Activated CD8-positive, alpha-beta memory T cell treated with anti-CD3 and anti-CD28 coated beads for 4 hours (primary cell): ENCODE results near the gene UST.
"Not testable (repeated sequence)": the region's sequence is repeated elsewhere in the genome, so short reads cannot be mapped to it uniquely, and the experiment has no call there.

Experiments
- DNase-seq, 2 donors: peaks; one replicate each; pipeline ENCODE4 v3.0.0-alpha.2; 2020; ENCODE audit warnings: low read depth in 2 of 2

Gene UST

DNA sequence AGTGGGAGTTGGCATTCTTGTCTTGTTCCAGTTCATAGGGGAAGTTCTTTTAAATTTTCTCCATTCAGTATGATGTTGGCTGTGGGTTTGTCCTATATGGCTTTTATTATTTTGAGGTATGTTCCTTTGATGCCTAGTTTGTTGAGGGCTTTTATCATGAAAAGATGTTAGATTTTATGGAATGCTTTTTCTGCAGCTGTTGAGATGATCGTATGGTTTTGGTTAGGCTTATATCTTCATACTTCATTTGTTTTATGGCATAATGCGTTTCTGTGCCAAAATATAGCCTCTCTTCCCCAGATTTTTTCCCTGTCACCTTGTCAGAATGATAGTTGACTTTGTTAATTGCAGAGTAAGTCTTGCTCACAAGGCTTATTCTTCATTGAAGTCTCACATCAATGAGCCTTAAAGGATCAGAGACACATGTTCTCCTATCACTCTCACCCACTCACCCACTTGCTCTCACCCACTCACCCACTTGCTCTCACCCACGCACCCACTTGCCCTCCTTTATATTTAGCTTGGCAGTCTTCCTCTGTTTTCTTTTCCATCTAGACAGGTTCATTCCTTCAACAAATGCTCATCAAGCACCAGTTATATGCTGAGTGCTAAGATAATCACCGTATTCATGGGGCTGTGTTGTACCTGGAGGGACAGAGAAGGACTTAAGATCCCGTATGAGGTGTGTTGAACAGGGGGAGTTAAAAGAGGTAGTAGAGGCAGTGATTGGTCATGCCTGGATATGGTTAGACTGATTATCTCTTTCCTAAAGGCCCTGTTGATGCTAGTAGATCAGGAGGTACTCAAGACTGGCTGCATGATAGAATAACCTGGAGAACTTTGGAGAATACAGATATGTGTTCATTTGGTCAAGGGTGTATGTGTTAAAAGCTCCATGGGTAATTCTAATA, 19.3 kb downstream of the UST start:
- no peak for DNase-seq

DNA sequence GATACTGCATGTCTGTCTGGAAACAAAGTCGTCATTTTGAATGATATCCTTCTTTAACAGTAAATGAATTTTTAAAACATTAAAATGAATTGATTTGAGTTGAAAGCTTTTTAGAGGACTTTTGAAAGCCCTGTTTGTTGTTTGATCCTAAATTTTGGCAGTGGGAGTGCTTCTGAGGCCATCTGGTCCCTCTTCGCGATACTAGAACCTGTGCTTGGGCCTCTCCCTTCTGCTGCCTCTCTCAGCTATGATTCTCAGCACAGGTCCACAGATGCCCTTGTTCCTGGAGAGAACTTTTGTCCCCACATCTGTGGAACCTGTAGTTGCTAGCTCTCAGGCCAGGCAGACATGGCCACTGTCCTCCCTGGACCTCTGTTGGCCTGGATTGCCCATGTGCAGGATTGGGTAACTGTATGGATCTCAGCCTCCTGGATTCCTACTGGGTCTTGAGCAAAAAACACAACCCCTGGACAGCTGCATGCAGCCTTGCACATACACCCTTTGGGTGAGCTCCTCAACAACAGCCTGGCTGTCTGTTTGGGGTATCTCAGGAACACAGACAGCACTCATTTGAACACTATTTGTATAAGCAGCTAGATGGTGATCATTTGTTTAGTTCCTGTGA, 21.9 kb downstream of the UST start:
- no peak for DNase-seq

DNA sequence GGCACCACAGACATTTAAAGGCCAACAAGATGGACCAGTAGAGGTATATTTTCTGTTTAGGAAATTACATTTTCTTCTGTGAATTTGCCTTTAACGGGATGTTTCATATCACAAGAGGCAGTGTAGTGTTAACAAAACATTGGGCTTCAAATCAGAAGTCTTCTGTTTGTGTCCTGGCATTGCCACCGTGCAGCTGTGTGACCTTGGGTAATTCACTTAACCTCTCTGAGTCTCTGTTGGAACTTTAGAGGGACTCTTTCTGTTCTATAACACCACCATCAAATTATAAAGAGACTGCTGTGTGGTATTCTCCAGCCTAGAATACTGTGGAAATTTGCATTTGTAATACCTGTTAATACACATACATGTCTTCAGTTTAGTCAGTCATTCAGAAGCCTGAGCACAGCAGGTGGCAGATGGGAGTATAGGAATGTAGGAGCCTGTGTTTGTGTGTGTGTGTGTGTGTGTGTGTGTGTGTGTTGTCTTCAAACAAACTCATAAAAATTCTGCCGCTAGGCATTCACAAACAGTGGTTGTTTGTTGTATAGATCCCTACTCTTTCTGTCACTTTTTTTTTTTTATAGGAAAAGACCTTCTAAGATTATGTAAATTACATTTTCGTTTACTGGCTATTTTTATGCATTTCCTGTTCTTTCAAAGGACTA, 22.6 kb downstream of the UST start:
- no peak for DNase-seq

DNA sequence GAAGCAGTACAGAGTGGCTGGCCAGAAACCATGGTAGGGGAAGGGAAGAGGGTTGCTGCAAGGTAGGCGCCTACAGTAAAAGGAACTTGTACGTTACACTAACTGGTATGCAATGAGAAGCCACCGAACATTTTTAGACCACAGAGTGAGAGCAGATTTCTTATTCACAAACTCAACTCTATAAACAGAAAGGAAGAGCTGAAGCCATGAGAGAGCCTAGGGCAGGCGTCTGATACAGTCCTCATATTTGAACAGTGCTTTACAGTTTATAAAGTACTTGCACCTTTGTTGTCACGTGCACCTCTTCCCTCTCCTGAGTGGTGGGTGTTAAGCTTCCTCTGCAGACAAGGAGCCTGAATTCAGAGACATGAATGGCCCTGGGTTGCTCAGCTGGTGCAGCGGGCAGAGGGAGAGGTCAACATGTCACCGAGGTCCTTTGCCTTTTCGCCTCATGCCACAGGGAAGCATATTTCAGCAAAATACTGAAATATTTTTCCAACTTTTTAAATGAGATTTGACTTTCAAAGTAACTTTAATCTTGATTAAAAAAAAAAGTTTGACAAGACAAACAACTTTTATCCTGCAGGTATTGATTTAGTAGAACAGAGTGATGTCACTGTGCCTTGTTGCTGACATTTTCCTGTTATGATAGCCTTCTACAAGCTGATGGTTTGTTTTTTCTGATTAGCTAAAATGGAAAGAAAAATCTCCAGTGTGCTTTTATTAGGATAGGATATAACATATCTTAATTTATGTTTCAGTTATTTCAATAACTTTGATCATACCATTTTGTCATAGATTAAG, 23.8 kb downstream of the UST start:
- no peak for DNase-seq

DNA sequence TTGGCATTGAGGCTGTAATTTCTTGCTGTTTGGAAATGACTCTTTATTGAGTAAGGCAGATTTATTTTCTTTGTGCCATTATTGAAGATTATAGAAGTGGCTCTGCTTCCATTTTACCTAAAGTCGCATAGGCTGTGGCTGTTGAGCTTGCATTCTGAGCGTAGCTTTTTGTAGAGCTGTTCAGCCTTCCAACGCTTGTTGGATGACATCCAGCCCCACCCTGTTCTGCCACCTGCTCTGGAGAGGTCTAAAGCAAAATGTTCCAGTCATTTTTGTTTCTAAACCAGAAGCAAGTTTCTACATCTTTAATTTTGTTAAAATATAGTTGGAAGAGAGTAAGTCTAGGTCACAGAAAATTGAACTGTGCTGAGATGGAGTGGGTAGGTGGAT, 24.4 kb downstream of the UST start:
- no peak for DNase-seq

DNA sequence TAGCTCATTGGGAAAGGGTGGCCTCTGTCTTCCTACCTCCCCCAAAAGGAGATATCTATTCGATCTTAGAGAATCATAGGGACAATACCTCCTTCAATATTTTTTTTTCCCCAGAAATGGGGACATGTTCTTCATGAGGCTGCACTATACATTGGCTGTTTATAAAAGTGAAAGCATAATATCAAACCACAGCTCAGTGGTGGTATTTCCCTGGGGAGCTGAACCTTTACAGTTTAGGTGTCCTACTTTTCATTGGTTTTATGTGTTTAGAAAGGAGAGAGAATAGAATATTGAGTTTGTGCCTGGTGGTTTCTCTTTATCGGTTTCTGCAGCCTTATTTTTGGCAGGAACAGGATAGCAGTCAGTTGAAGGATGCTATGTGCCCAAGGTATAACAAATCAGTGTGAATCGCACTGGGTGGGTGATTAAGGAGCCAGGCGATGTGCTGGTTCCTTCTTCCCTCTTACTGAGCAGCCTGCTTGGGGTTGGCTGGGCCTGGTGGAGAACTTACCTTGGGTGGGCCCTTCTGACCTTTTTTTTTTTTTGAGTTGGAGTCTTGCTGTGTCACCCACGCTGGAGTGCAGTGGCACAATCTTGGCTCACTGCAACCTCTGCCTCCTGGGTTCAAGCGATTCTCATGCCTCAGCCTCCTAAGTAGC, 25.2 kb downstream of the UST start:
- DNase-seq, result no peak

DNA sequence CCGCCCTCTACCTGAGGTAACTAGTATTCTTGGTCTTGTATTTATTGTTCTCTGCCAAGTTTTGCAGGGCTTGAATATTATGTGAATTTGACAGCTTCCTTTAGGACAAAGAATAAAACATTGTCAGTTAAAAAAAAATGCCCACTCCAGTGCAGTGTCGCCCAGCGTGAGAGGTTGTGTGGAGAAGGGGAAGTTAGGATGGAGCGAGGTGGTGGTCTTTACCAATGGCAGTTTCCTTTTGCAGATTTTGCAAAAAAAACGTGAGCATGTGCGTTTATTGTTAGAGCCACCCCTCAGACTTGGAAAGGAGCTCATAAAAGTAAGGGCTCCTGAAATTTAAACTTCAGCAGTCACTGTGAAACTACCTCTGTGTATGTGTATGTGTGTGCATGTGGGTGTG, 28.3 kb downstream of the UST start:
- no peak for DNase-seq

DNA sequence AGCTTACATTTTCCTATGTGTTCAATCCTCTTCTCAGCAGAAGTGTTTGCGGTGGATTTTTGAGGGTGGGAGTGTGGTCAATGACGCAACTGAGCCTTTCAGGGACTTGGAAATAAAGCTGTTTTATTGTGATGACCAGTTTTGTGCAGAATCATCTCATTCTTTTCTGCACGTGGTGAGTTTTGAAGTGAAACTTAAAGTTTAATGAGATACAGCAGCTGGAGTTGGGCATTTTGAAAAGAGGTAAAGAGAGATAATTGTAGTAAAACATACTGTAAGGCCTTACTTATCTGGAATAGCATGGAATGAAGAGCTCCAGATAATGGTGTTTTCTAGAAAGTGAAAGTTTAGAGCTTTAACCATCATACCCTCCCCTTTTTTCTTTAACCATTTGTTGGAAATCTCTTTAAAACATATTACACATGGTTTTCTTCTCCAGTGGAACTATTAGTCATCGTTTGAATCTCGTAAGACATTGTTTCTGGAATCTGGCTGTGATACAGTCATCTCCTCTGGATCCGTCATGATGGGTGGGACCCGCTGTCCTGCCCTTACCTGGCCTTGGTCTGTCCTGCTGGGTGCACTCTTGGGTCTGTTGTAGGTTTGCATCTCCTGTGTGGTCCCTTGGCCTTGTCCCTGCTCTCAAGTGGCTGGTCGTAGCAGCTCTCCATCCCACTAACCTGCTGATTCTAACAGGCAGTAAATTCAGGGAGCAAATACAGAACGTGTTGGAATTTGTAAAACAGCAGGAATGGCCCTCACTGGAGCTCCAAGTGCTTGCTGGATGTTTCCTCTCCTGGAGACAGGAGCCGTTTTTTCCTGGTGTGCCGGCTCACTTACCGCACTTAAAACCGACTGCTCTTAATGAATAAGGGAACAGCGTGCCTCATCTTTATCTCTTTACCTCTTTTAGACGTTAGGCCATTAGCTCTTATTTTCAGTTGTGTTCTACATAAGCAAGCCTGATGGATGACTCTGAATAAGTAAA, 29.8 kb downstream of the UST start:
- DNase-seq, result no peak

DNA sequence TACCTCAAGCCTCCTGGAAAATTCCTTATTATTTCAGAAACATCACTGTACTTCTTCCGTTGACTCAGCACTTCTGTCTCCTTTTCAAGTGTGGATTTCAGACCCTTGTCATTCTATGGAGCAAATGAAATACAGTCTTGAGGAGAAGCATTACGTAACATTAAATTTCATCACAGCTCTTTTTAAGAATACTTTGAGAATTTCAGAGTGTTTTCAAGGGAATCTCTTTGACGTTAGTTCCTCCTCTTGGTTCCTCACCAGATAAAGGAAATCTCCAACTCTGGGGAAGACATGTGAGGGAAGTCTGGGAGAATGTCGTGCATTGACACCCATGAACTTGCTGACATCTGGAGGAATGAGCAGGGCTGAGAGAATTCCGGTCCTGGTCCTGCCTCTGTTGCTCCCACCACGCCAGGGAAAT, 32.3 kb downstream of the UST start:
- DNase-seq, result no peak

DNA sequence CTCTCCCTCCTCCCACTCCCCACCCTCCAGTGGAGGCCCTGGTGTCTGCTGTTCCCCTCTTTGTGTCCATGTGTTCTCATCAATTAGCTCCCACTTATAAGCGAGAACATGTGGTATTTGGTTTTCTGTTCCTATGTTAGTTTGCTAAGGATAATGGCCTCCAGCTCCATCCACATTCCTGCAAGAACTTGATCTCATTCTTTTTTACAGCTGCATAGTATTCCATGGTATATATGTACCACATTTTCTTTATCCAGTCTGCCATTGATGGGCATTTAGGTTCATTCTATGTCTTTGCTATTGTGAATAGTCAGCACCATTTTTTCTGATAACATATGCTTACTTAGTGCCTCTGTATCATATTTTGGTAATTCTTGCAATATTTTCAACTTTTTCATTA, 33.6 kb downstream of the UST start:
- not testable (repeated sequence) for DNase-seq

DNA sequence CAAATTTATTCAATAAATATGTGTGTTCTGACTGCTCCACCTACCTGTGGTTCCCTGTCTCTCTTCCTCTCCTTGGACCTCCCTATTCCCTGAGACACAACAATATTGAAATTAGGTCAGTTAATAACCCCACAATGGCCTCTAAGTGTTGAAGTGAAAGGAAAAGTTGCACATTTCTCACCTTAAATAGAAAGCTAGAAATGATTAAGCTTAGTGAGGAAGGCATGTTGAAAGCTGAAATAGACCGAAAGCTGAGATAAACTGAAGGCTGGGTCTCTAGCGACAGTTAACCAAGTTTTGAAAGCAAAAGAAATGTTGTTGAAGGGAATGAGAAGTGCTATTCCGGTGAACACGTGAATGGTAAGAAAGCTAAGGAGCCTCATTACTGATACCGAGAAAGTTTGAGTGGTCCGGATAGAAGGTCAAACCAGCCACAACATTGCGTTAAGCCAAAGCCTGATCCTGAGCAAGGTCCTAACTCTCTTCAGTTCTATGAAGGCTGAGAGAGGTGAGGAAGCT, 34.1 kb downstream of the UST start:
- DNase-seq, result no peak

DNA sequence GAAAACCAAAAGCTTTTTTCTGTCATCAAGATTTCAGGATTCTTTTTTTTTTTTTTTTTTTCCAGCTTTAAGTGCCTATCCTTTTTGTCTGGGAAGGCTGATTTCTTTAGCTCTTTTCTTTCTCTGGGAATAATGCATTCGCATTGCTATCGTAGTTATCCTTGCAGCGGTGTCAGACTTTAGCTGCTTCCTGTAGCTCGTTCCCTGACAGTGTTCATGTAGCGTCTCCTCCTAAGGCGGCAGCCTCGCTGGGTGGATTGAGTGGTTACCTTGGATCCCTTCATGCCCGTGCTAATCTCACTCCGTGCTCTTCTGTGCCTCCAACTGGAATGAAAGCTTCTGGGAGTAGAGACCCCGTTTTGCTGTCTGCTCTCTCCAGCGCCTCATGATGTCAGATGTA, 43.1 kb downstream of the UST start:
- DNase-seq, result no peak

DNA sequence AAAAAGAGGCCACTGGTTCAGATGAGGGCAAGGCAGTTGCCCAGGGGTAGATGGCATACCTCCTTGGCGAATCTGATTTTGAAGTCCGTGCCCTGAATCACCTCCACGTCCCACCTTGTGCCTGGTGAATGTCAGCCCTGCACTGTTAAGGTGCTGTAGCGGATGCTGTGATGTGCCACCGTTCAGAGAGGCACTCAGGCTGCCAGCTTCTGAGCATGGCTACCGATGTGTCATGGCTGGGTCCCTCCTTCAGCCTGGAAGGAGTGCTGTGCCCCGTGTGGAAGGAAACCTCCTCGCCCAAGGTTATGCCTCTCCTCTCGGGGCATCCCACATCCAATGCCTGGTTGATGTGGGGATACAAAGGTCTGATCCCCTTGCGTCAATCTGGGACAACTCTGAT, 43.6 kb downstream of the UST start:
- DNase-seq, result no peak

DNA sequence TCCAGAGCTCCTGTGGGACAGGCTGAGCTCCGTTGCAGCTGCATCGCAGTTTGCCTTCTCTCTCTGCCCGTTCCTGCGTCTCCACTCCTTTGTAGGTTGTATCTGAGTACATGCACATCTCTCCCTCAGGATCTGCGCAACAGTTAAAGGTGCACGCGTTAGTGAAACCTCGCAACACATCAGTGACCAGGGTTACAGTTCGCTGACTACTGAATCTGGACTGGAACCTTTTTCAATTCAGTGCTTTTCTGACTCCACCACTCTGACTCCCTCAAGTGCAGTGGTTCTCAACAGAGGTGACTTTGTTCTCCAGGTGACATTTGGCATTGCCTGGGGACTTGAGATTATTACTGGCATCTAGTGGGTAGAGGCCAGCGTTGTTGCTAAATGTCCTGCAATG, 44.0 kb downstream of the UST start:
- DNase-seq, result no peak

DNA sequence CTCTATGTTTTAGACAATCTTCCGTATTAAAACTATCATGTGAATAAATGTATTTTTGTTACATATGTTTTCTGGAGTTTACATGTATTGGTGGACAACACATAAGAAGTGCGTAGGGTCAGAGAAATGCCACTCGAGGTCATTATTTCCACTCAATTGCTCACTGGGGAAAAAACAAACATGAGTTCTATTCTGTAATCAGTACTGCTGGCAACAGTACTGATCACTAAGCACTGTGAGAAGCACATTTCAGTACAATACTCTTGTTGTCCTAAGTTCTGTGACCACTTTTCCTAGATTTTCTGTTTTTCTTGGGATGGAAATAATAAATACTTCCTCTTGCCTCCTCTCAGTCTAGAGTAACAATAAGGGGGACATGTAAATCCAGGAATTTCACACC, 44.5 kb downstream of the UST start:
- DNase-seq, result no peak

DNA sequence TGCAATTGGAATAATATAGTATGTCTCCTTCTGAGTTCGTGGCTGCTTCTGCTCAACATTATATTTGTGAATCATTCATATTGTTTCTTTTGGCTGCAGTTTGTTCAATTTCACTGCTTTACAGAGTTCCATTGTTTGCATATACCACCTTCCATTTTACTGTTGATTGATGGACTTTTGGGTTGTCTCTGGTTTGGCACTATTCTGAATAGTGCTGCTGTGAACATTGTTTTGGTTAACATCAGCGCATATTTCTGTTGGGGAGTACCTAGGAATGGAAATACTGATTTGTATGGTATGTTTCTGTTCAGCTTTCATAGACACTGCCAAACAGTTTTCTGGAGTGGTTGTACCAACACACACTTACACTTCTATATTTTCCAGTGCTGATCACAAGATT, 46.9 kb downstream of the UST start:
- no peak for DNase-seq

DNA sequence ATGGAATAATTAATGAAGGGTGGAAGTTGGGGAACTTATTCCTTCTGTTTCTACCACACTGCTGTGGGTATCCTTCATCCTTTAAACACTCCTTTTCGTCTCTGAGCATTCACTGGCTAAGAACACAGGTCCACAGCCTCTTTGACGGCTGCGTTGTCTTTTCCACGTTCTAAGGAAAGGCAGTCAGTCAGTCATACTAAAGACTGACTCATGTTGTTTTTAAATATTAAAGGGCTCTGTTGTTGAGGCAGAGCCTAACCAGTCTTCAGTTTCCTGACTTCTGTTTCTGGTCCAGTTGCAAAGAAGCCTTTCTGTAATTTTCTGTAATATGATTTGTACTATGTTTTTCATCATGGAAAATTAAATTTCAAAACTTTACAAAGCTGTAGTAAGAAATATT, 48.0 kb downstream of the UST start:
- DNase-seq, result no peak

DNA sequence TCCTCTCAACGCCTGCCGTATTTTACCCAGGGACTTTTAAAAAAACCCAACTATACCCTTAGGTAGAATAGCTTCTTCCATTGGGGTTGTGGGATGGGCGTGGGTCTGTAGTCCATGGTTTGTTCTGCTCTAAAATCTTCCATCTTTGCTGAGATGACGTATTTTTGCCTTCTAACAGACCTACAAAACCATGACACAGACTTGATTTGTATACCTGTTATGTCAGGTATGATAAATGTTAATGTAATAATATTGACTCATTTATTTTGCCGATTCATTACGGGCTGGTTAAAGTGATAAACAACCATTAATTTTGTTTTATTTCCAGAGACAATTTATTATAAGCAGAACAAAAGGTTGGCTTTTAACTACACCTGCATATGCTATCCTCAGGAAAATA, 48.7 kb downstream of the UST start:
- DNase-seq, result no peak

DNA sequence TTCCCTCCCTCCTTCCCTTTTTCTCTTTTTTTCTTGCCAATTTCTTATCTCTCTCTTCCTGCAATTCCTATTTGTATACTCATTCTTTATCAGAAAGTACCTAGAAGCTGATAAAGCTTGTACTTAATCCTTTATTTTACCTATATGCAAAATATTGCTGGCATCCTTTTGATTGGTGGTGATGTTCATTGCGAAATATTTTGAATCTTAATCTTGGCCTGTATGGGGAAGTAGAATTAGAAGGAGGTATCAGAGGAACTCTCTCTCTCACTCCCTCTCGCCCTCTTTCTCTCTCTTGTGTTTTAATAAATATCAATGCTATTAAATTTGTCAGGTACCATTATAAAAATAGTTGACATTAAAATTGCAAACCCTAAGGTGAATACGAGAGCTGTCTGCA, 52.8 kb downstream of the UST start:
- DNase-seq, result no peak

DNA sequence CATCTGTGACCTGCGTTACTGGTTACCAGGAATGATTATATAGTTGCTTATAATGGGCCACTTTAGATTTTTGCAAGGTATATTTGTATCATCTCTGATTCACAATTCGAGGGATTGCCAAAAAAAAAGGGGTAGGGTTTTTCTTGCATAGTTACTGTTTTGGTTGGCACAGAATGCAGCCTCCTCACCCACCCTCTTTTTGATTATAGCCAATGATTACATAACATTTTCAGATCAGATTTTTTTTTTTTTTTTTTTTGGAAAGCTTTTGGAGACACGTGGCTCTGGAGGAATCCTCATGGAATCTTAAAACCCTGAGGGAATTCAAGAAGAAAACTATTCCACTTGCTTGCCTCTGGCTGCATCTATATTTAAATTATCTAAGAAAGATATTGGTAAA, 53.7 kb downstream of the UST start:
- no peak for DNase-seq
